ENCODE results near the gene IQGAP1.
A peak's percentile ranks its signal among the peaks of the same experiment; 100 is the strongest.

IQGAP1 gene

DNA sequence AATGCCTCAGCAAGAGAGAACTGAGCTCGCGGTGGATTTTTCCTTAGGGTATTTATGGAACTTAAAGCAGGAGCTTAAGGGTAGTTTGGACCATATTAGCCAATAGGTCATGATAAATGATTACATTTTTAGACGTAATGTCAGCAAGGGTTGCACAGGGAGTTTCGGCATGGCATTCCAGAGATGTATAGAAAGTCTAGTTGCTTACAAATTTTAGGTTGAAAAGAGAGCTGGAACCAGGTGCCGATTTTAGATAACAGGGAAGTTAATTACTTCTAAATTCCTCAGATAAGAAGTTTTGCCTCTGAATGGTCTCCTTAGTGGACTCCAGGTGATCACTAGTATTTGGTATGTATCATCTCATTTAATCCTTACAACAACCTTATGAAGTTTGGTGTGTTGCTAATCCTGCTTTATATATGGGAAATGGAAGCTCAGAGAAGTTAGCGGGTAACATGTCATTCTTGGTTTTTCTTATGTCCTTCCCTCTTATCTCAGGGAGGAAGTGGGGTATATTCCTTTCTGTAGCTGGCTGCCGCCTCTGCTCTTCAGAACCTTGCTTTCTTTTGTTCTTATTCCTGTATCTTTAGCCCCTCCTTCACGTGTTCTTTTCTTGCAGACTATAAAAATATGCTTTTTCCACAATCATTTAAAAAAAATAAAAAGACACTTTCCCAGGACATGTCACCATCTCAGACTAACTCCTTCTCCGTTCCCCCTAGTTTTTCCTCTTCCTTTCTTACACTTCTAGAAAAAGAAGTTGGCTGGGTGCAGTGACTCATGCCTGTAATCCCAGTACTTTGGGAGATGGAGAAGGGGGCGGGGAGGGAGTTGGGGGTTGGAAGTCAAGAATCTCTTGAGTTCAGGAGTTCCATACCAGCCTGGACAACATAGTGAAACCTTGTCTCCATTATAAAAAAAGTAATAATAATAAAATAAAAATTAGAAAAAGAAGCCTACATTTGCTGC, 25.7 kb downstream of the IQGAP1 start (continued):
- TF ChIP-seq, protein P1, sequence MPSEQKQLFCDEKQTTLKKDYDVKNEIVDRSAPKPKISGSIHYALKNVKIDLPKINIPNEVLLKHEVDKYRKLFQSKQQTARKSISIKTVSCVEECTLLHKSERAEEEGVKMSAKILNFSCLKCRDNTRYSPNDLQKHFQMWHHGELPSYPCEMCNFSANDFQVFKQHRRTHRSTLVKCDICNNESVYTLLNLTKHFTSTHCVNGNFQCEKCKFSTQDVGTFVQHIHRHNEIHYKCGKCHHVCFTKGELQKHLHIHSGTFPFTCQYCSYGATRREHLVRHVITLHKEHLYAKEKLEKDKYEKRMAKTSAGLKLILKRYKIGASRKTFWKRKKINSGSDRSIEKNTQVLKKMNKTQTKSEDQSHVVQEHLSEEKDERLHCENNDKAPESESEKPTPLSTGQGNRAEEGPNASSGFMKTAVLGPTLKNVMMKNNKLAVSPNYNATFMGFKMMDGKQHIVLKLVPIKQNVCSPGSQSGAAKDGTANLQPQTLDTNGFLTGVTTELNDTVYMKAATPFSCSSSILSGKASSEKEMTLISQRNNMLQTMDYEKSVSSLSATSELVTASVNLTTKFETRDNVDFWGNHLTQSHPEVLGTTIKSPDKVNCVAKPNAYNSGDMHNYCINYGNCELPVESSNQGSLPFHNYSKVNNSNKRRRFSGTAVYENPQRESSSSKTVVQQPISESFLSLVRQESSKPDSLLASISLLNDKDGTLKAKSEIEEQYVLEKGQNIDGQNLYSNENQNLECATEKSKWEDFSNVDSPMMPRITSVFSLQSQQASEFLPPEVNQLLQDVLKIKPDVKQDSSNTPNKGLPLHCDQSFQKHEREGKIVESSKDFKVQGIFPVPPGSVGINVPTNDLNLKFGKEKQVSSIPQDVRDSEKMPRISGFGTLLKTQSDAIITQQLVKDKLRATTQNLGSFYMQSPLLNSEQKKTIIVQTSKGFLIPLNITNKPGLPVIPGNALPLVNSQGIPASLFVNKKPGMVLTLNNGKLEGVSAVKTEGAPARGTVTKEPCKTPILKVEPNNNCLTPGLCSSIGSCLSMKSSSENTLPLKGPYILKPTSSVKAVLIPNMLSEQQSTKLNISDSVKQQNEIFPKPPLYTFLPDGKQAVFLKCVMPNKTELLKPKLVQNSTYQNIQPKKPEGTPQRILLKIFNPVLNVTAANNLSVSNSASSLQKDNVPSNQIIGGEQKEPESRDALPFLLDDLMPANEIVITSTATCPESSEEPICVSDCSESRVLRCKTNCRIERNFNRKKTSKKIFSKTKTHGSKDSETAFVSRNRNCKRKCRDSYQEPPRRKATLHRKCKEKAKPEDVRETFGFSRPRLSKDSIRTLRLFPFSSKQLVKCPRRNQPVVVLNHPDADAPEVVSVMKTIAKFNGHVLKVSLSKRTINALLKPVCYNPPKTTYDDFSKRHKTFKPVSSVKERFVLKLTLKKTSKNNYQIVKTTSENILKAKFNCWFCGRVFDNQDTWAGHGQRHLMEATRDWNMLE (tag by site-specific recombination; conservative IDR thresholded peaks at IDR 0.05; ENCODE audit: low read depth), result no peak
- TF ChIP-seq GFI1B (tag by site-specific recombination; IDR thresholded peaks at IDR 0.05), result no peak
- TF ChIP-seq, protein P2, sequence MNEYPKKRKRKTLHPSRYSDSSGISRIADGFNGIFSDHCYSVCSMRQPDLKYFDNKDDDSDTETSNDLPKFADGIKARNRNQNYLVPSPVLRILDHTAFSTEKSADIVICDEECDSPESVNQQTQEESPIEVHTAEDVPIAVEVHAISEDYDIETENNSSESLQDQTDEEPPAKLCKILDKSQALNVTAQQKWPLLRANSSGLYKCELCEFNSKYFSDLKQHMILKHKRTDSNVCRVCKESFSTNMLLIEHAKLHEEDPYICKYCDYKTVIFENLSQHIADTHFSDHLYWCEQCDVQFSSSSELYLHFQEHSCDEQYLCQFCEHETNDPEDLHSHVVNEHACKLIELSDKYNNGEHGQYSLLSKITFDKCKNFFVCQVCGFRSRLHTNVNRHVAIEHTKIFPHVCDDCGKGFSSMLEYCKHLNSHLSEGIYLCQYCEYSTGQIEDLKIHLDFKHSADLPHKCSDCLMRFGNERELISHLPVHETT (tag by site-specific recombination; IDR thresholded peaks at IDR 0.05), result no peak
- TF ChIP-seq, protein P3, sequence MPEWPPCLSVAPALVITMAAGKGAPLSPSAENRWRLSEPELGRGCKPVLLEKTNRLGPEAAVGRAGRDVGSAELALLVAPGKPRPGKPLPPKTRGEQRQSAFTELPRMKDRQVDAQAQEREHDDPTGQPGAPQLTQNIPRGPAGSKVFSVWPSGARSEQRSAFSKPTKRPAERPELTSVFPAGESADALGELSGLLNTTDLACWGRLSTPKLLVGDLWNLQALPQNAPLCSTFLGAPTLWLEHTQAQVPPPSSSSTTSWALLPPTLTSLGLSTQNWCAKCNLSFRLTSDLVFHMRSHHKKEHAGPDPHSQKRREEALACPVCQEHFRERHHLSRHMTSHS (tag by site-specific recombination; IDR thresholded peaks at IDR 0.05), result no peak
- no peak for TF ChIP-seq ZNF169 (tag by site-specific recombination; IDR thresholded peaks at IDR 0.05)
- no peak for TF ChIP-seq ZNF214 (tag by site-specific recombination; IDR thresholded peaks at IDR 0.05; ENCODE audit: borderline replicate concordance)
- TF ChIP-seq ZNF174 (tag by site-specific recombination; IDR thresholded peaks at IDR 0.05), result no peak
- no peak for TF ChIP-seq ZNF776 (tag by site-specific recombination; IDR thresholded peaks at IDR 0.05; ENCODE audit: borderline replicate concordance)
- TF ChIP-seq, protein P4, sequence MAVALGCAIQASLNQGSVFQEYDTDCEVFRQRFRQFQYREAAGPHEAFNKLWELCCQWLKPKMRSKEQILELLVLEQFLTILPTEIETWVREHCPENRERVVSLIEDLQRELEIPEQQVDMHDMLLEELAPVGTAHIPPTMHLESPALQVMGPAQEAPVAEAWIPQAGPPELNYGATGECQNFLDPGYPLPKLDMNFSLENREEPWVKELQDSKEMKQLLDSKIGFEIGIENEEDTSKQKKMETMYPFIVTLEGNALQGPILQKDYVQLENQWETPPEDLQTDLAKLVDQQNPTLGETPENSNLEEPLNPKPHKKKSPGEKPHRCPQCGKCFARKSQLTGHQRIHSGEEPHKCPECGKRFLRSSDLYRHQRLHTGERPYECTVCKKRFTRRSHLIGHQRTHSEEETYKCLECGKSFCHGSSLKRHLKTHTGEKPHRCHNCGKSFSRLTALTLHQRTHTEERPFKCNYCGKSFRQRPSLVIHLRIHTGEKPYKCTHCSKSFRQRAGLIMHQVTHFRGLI (tag by site-specific recombination; IDR thresholded peaks at IDR 0.05), result no peak
- TF ChIP-seq, protein P5, sequence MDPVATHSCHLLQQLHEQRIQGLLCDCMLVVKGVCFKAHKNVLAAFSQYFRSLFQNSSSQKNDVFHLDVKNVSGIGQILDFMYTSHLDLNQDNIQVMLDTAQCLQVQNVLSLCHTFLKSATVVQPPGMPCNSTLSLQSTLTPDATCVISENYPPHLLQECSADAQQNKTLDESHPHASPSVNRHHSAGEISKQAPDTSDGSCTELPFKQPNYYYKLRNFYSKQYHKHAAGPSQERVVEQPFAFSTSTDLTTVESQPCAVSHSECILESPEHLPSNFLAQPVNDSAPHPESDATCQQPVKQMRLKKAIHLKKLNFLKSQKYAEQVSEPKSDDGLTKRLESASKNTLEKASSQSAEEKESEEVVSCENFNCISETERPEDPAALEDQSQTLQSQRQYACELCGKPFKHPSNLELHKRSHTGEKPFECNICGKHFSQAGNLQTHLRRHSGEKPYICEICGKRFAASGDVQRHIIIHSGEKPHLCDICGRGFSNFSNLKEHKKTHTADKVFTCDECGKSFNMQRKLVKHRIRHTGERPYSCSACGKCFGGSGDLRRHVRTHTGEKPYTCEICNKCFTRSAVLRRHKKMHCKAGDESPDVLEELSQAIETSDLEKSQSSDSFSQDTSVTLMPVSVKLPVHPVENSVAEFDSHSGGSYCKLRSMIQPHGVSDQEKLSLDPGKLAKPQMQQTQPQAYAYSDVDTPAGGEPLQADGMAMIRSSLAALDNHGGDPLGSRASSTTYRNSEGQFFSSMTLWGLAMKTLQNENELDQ (tag by site-specific recombination; IDR thresholded peaks at IDR 0.05; ENCODE audit: low read depth), result no peak
- TF ChIP-seq KLF1 (tag by site-specific recombination; IDR thresholded peaks at IDR 0.05), result no peak
- TF ChIP-seq ZNF335 (tag by site-specific recombination; conservative IDR thresholded peaks at IDR 0.05), result no peak
- TF ChIP-seq, protein P6, sequence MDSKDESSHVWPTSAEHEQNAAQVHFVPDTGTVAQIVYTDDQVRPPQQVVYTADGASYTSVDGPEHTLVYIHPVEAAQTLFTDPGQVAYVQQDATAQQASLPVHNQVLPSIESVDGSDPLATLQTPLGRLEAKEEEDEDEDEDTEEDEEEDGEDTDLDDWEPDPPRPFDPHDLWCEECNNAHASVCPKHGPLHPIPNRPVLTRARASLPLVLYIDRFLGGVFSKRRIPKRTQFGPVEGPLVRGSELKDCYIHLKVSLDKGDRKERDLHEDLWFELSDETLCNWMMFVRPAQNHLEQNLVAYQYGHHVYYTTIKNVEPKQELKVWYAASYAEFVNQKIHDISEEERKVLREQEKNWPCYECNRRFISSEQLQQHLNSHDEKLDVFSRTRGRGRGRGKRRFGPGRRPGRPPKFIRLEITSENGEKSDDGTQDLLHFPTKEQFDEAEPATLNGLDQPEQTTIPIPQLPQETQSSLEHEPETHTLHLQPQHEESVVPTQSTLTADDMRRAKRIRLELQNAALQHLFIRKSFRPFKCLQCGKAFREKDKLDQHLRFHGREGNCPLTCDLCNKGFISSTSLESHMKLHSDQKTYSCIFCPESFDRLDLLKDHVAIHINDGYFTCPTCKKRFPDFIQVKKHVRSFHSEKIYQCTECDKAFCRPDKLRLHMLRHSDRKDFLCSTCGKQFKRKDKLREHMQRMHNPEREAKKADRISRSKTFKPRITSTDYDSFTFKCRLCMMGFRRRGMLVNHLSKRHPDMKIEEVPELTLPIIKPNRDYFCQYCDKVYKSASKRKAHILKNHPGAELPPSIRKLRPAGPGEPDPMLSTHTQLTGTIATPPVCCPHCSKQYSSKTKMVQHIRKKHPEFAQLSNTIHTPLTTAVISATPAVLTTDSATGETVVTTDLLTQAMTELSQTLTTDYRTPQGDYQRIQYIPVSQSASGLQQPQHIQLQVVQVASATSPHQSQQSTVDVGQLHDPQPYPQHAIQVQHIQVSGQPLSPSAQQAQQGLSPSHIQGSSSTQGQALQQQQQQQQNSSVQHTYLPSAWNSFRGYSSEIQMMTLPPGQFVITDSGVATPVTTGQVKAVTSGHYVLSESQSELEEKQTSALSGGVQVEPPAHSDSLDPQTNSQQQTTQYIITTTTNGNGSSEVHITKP (tag by site-specific recombination; IDR thresholded peaks at IDR 0.05), result 0 out of 2 replicates have a peak, but pooled peaks have one; percentile 10
- no peak for TF ChIP-seq ZFP37 (tag by site-specific recombination; IDR thresholded peaks at IDR 0.05)
- TF ChIP-seq ZNF223 (tag by site-specific recombination; IDR thresholded peaks at IDR 0.05), result no peak
- no peak for TF ChIP-seq ZNF621 (tag by site-specific recombination; IDR thresholded peaks at IDR 0.05)
- no peak for TF ChIP-seq ZSCAN30 (tag by site-specific recombination; IDR thresholded peaks at IDR 0.05)
- TF ChIP-seq ZNF10 (tag by site-specific recombination; IDR thresholded peaks at IDR 0.05), result no peak
- TF ChIP-seq ZNF600 (tag by site-specific recombination; IDR thresholded peaks at IDR 0.05), result peak; percentile 35; the same call in 1 of the 2 replicates
- TF ChIP-seq ZNF302 (tag by site-specific recombination; IDR thresholded peaks at IDR 0.05; ENCODE audit: low read depth), result no peak
- no peak for TF ChIP-seq ZNF707 (tag by site-specific recombination; IDR thresholded peaks at IDR 0.05)
- TF ChIP-seq ZNF121 (tag by site-specific recombination; IDR thresholded peaks at IDR 0.05), result no peak
- no peak for TF ChIP-seq GLI2 (tag by site-specific recombination; IDR thresholded peaks at IDR 0.05; ENCODE audit: borderline replicate concordance, low read depth)
- no peak for TF ChIP-seq ZNF521 (tag by site-specific recombination; IDR thresholded peaks at IDR 0.05)

All from HEK293 (cell line).